Calu3 (cell line): Measurements from ENCODE around the gene LRRC36. TPM values are rescaled to one million over a fixed set of nuclear protein-coding genes. Genes with fewer than 3 reads are reported as not detected.

Experiments used
- BruUV-seq: library from RNA; stranded (reverse); fragments of 400-500 nt; replicated peaks from 2 replicates; lab custom pipeline; 2021; lab: Mats Ljungman, UMichigan
- CTCF ChIA-PET: fragments of 300-600 bp; sonication (Branson Sonifier 250); formaldehyde crosslinking; loops from one replicate; lab custom pipeline; 2022; ENCODE audit warnings: antibody characterized with exemption; lab: Charles Lee
- DNase-seq: peaks from one replicate; pipeline ENCODE4 v3.0.0; 2022
- H3K27ac Mint-ChIP-seq: one replicate; pipeline ENCODE4 v1.8.0; 2022; ENCODE audit warnings: mixed read lengths; ENCODE audit not compliant: unreplicated experiment
- H3K27me3 Mint-ChIP-seq: one replicate; pipeline ENCODE4 v1.8.0; 2022; ENCODE audit warnings: mixed read lengths; ENCODE audit not compliant: unreplicated experiment
- H3K36me3 Mint-ChIP-seq: one replicate; pipeline ENCODE4 v1.8.0; 2022; ENCODE audit warnings: mild to moderate bottlenecking, moderate library complexity, mixed read lengths; ENCODE audit not compliant: insufficient read depth, unreplicated experiment
- H3K4me1 Mint-ChIP-seq: one replicate; pipeline ENCODE4 v1.8.0; 2022; ENCODE audit warnings: mild to moderate bottlenecking, low read depth, mixed read lengths; ENCODE audit not compliant: unreplicated experiment
- H3K4me3 Mint-ChIP-seq: one replicate; pipeline ENCODE4 v1.8.0; 2022; ENCODE audit warnings: mild to moderate bottlenecking, low read depth, moderate library complexity, mixed read lengths; ENCODE audit not compliant: unreplicated experiment
- H3K9me3 Mint-ChIP-seq: one replicate; pipeline ENCODE4 v1.8.0; 2022; ENCODE audit warnings: low read depth, mixed read lengths; ENCODE audit not compliant: unreplicated experiment
- intact Hi-C: fragments of 100-400 bp; cut with micrococcal nuclease; formaldehyde crosslinking; loops from one replicate; pipeline ENCODE4 v1.10.0; 2022; ENCODE audit not compliant: unreplicated experiment
- total RNA-seq: library from RNA; stranded (reverse); gene quantifications from 2 replicates; pipeline ENCODE4 v1.2.3, GENCODE V29; 2022
- TF ChIP-seq, protein P1 (sequence below): fragments of 200-600 bp; IDR thresholded peaks from one replicate; pipeline ENCODE4 v1.8.0; 2022; ENCODE audit warnings: antibody characterized with exemption; ENCODE audit not compliant: unreplicated experiment

LRRC36 gene
- total RNA-seq, 1 experiment from 2014 or later = 9.2 TPM

DNA sequence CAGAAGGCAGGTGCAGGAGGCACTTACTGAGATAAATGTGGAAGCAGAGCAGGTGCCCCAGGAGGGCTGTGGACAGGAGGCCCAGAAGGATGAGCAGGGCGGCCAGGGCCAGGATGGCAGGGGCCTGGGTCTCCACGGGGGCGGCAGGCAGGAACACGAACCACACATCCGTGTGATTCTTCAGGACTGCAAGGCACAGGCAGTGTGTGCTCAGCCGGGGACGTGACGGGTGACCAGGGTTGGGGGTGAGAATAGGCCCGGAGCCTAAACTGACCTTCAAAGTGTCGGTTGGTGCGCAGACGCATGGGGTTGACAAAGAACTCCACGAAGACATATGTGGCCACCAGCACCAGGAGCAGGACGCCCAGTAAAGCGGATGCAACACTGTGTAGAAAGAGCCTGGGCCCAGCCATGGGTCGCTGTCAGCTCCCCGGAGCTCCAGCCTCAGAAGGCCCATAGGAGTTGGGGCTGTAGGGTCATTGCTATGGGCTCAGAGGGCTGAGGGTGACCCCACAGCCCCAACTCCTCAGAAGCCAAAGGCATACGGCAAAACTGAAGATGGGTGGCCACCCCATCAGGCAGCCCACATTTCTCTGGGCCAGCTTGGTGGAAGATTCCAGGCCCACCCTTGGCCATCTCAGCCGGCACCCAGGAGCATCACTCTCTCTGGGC, 72.1 kb downstream of the LRRC36 start:
- CTCF ChIA-PET = interaction anchor here (0.6 to 1.8 kb wide), 5 partner anchors 18 to 138 kb away, joined by 3 to 28 read pairs (median 3); partner anchors contain the start of genes KCTD19, LRRC36 and ZDHHC1
- Mint-ChIP-seq H3K27me3 (no peaks in the 10 kb centered on the region), H3K27ac (no peak overlapping the region), H3K9me3 (no peaks in the 10 kb centered on the region), H3K4me1 (peaks cover 35% of the 10 kb centered on the region), H3K4me3 (no peak overlapping the region), H3K36me3 (peaks cover 49% of the 10 kb centered on the region)
- BruUV-seq = no TSS peak
- no peak for DNase-seq
- TF ChIP-seq, protein P1, sequence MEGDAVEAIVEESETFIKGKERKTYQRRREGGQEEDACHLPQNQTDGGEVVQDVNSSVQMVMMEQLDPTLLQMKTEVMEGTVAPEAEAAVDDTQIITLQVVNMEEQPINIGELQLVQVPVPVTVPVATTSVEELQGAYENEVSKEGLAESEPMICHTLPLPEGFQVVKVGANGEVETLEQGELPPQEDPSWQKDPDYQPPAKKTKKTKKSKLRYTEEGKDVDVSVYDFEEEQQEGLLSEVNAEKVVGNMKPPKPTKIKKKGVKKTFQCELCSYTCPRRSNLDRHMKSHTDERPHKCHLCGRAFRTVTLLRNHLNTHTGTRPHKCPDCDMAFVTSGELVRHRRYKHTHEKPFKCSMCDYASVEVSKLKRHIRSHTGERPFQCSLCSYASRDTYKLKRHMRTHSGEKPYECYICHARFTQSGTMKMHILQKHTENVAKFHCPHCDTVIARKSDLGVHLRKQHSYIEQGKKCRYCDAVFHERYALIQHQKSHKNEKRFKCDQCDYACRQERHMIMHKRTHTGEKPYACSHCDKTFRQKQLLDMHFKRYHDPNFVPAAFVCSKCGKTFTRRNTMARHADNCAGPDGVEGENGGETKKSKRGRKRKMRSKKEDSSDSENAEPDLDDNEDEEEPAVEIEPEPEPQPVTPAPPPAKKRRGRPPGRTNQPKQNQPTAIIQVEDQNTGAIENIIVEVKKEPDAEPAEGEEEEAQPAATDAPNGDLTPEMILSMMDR = no peak
- intact Hi-C loops = loop anchor here (1.0 to 5.0 kb wide), 3 partner anchors 36 to 136 kb away; no protein-coding TSS in a partner anchor

DNA sequence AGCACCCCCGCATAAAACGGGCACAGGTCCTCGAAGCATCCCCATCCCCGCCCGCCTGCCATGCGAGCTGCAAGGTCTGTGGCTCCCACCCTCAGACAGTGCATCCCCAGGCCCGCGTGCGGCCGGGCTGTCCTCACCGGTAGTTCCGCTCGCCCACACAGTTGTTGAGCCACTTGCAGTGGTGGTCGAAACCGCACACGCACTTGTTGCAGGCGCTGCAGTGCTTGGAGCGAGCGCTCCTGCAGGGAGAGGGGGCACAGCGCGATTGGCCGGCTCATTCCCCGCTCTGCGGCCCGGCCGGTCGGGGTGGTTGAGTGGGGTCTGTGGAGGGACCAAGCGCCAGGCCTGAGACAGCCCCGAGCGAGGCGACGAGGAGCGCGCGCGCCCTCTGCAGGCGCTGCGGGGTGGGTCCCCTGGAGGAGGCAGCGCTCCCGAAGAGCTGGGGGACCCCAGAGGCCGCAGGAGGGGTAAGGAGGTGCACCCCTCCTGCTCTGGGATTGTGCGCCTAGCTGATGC, 72.7 kb downstream of the LRRC36 start:
- DNase-seq = peak; percentile 83
- TF ChIP-seq, protein P1 = peak; percentile 94
- H3K36me3 Mint-ChIP-seq = peaks cover 49% of the 10 kb centered on the region
- BruUV-seq = no TSS peak
- H3K27ac Mint-ChIP-seq = no peak overlapping the region
- no peaks in the 10 kb centered on the region for H3K27me3 Mint-ChIP-seq
- no peak overlapping the region for H3K4me3 Mint-ChIP-seq
- peaks cover 35% of the 10 kb centered on the region for H3K4me1 Mint-ChIP-seq
- CTCF ChIA-PET = interaction anchor here (0.5 to 1.8 kb wide), 19 partner anchors 17 to 163 kb away, joined by 3 to 28 read pairs (median 3); partner anchors contain the start of genes CTCF, KCTD19, LRRC36 and SLC9A5
- H3K9me3 Mint-ChIP-seq = no peaks in the 10 kb centered on the region
- intact Hi-C loops = loop anchor here (1.0 to 5.0 kb wide), 3 partner anchors 37 to 137 kb away; no protein-coding TSS in a partner anchor

DNA sequence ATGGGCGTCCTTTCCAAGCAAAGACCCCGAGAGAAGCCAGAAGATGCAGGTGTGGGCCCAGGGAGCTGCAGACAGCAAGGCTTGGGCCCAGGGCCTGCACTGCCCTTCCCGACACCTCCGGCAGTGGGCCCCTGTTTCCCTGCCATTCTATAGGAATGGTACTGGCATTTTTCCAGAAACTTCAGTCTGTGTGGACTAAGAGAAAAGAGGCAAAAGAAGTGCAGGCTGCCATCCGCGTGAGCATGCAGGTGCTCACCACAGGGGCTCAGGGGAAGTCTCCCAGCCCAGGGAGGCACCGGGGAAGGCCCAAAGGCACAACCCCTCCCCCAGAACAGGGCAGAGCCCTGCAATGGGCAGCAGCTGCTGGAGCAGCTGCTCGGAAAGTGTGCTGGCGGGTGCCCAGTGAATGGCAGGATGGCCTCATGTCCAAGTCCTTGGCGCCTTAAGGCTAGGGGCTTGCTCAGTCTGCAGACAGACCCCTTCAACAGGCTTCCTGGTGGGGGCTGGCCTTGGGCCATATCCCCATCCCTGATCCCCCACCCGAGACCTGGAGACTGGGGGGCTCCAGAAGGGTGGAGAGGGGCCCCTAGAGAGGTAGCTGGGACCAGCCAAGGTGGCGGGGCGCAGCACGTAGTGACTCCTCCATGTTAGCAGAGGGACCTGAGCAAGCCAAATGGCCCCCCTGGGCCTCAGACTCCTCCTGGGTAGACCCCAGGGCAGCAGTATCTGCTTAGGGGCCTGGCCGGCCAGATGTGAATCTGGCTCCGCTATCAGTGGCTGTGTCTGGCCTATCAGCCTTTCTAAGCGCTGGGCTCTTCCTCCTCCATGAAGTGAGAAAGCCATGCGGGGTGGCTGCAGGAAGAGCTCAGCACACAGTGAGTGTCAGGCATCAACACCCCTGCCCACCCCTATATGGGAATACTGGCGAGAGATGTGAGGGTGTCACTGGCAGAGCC, 73.4 kb downstream of the LRRC36 start:
- CTCF ChIA-PET = interaction anchor here (0.5 to 1.8 kb wide), 18 partner anchors 17 to 162 kb away, joined by 3 to 28 read pairs (median 4); partner anchors contain the start of genes CTCF, KCTD19, LRRC36 and SLC9A5
- intact Hi-C loops = loop anchor here (1.0 to 5.0 kb wide), 3 partner anchors 38 to 138 kb away; no protein-coding TSS in a partner anchor
- TF ChIP-seq, protein P1 = no peak

DNA sequence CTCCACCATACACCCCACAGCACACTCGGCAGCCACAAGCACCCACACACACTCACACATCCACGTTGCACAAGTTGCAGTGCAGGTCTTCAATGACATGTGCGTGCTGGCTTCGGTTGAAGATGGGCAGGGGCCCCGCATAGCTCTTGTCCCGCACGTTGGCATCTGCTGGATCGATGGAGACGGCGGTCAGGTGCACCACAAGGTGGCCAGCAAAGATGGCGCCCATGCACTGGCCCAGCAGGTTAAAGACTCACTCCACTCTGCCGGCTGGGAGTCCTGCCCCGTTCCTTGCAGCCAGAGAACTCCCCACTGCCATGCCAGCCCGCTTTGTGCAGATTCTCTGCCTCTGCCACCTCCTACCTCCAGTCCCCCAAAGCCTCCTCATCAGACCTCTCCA, 74.3 kb downstream of the LRRC36 start:
- Mint-ChIP-seq H3K27ac (no peak overlapping the region), H3K27me3 (no peaks in the 10 kb centered on the region), H3K4me1 (peaks cover 40% of the 10 kb centered on the region), H3K4me3 (no peak overlapping the region), H3K36me3 (peaks cover 54% of the 10 kb centered on the region), H3K9me3 (no peaks in the 10 kb centered on the region)
- CTCF ChIA-PET = no interaction called here
- DNase-seq = no peak
- no TSS peak for BruUV-seq
- intact Hi-C loops = no loop called here
- TF ChIP-seq, protein P1 = no peak

More for the DNA sequence above, 73.4 kb downstream of the LRRC36 start:
- no peak for DNase-seq
- Mint-ChIP-seq H3K4me3 (no peak overlapping the region), H3K36me3 (peaks cover 51% of the 10 kb centered on the region), H3K4me1 (peaks cover 40% of the 10 kb centered on the region), H3K9me3 (no peaks in the 10 kb centered on the region), H3K27me3 (no peaks in the 10 kb centered on the region), H3K27ac (no peak overlapping the region)
- BruUV-seq = no TSS peak
